Hypothalamus (tissue), 51 donors: ENCODE results near the gene HYAL1.
A peak's percentile ranks its signal among the peaks of the same experiment; 100 is the strongest.
"Not testable (repeated sequence)": the region's sequence is repeated elsewhere in the genome, so short reads cannot be mapped to it uniquely, and the experiment has no call there.

Source experiments
- DNase-seq, 51 donors: peaks; one replicate each; lab custom pipeline; 2025; lab: John Stamatoyannopoulos, UW

The HYAL1 gene

DNA sequence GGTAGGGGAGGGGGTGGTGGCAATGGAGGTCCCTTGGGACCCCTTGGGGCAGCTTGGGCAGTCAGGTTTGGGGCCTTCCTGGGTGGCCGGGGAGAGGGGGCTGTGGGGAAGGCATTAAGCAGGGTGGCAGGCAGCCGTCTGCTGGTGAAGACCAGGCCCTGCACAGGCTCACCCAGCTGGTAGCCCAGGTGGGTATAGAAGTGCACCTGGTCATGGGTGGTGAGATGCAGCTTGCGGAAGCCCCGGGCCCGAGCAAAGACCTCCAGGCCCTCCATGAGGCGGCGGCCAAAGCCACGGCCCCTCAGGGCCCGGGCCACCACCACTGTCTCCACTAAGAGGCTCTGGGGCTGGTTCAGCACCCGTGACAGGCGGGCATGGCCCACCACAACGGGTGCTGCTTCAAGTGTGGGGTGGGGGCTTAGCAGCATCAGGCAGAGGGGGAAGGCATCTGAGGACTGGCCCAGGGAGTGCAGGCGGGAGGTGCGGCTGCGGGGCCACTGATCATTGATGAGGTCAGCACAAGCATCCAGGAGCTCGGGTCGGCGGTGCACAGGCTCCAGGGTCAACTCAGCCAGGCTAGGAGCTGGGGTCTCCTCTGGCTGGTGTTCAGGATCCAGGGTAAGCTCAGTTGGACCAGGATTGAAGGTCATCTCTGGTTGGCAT is 6.5 kb downstream of the HYAL1 start:
- no peak for DNase-seq

DNA sequence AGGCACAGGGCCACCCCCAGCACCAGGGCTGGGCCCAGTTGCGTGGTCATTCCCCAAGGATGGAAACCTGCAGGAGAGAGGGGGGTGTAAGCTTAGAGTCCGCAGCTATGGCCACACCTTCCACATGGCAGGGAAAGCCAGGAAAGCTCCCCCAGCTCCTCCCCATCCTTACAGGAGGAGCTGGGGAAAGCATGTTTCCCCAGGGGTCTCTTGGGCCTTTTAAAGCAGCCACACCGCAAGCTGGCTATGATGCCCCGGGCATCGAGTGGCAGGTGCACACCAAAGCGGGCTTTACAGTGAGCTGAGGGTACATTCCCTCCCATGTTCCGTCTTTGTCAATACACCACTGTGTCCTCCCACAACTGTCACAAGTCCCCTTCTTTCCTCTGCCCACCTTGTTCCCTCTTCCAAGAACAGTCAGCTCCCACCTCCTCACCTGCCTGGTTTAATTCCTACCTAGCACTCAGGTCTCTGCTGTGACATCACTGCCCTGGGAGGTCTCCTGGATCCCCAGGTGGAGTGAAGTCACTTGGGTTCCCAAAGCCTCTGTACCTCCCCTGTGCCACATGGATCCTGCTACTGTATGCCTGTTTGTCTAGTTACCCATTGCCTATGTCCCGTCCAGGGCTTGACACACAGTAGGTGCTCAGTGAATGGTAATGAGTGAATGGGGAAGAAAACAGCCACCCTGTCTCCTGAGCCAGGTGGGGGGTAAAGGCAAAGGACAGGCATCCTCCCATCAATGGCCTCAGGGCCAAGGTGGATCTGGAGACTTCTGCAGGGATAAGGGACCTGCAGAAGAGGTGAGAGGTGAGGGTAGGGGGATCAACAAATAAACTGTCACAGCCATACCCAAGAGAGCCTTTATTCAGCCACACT is 7.6 kb downstream of the HYAL1 start:
- no peak for DNase-seq

DNA sequence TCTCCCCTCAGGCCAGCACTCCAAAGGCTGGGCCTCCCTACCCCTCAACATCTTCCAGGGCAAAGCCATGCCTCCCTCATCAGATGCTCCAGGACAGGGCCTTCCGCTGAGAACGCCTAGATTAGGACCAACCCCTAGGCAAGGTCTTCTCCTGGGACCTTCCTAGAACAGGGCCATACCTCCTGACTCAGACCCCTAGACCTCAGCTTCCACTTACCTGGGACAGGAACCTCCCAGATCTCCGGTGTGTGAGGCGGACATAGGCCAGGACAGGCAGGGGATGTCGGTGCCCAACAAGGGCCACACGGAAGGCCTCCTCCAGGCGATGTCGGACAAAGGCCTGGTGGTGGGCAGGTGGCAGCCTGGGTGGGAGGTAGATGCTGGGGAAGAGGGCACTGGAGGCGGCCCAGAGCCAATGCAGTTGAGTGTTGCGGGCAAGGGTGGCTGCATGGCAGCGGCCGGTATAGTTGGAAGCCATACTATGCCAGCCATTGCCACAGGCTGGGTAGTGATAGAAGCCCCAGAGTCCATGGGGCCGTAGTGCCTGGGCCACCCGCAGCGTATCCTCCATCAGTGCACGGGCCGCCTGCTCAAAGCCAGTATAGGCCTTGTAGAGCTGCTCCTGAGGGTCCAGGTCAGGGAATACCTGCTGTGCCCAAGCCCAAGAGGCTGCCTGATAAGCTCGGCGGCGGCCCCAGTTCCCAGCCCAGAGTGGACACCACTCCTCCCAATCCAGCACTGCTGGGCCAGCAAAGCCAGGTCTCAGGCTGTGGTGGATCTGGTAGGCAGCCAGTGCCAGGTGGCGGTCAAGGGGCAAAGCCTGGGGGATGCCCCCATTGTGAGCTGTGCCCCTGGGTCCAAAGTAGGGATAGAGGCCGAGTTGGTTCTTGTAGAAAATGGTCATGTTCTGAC is 8.6 kb downstream of the HYAL1 start:
- no peak for DNase-seq

- DNase-seq: no peak
These were observed 9.3 kb downstream of the HYAL1 start for GRCh38 chr3:50294089-50294488.

GRCh38 chr3:50293079-50293801 is 10.1 kb downstream of the HYAL1 start:
- DNase-seq: no peak

DNA sequence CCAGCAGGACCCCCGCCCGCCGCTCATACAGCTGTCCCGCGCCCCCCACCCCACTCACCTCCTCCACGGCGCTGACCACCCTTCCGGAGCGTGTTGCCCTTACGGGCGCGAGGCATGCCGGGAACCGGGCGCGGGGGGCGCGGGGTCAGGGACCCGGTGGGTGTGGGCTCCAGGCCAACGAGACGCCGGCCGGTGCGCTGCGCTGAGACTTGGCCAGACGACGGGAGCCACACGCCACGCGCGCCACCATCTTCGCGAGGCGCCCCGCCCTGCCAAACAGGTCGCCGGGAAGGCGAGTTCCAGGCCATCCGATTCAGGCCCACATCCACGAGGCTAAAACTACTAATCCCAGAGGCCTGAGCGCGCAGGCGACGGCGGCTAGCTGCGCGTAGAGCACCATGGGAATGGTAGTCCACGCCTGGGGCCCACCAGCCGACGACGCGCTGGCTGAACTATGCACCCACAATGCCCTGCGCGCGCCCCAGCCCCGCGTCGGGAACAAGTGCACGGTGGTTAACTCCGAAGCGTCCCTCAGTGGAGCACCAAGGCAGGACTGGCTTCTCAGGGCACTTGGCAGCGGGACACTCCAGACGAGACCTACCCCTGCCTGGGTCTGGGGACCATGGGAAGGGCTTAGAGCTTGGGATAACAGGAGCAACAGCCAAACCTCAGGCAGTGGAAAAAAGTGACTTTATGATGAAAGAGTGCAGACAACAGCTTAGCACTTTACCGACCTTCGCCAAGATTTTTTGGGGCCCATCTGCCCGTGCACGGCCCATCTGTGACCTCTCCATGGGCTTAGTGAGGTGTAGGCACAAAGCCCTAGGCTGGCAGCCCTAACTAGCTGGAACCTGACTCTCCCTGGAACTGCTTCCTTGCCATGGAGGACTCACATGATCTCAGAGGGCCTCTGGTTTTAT is 11.0 kb downstream of the HYAL1 start, which contains the start of gene IFRD2:
TSS of gene IFRD2 (minus strand) at position 271 of the 920 bp plus-strand sequence. CDS start at position 116, 155 bp downstream.
- peak; percentile 51 to 99 (median 97) for DNase-seq

DNA sequence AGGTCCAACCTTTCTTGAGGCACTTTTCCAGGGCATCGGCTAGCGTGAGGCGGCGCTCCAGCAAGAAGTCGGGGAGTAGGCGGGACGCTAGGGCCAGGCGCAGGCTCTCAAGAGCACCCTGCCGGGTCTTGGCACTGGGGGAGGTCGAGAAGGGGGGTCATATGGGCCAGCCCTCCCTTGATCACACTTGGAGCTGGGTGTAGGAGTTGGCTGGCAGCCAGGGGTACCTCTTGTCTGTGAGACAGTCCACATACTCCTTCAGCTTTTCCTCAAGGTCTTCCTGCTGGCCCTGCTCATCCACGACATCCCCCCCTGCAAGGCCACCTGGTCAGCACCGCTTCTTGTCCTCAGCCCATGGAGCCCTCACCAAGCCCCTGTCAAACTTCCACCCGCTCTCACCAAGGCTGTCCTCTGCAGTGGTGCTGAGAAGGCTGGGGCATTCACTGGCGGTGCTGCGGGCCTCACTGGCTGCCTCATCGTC is 13.2 kb downstream of the HYAL1 start:
- no peak for DNase-seq

DNA sequence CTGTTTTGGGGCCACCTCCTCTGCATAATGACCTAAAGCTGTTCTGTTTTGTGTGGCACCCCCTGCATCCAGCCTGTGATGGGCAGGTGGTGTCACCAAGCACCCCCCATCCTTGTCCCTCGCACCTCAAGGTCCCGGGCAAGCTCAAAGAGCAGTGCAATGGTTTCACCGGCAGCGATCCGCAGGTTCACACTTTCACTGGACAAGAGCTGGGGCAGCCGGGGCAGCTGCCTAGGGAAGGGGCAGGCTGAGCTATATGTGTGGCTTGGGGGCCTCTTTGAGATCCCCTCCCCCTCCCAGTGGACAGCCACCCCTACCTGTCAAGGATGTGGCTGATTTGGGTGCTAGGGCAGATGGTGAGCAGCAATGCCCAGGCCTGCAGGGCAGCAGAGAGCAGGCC is 14.2 kb downstream of the HYAL1 start:
- no peak for DNase-seq

GRCh38 chr3:50288387-50289007 is 14.9 kb downstream of the HYAL1 start:
- no peak for DNase-seq

DNA sequence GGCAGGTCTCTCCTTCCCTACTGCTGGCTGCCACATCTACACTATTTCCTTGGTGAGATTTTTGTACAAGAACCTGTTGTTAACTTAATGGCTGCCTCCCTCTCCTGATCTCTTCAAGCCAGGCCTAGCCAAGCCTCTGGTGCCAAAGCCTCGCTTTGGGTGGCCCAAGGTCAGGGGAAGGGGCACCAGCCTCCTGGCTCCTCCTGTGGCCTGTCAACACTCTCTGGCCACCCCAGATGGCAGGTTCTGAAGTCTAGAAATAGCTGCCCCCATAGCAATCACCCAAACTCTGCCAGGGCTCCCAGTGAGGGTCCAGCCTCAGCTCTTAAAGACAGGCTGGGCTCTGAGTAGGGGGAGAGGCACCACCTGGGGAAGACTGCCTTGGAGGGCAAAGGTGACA is 16.1 kb downstream of the HYAL1 start:
- DNase-seq: no peak

- DNase-seq: no peak
These were observed 16.8 kb downstream of the HYAL1 start for GRCh38 chr3:50286322-50287227.

GRCh38 chr3:50284121-50284520 is 19.3 kb downstream of the HYAL1 start:
- not testable (repeated sequence) for DNase-seq

GRCh38 chr3:50279255-50280016 is 23.9 kb downstream of the HYAL1 start:
- DNase-seq: no peak

- DNase-seq: peak in 15 of 51 donors; percentile 18 to 65 (median 48)
These were observed 24.5 kb downstream of the HYAL1 start, which contains the start of gene LSMEM2 for GRCh38 chr3:50278880-50279224. TSS of gene LSMEM2 (plus strand) at chr3:50279087. CDS start at chr3:50279114, 27 bp downstream.

GRCh38 chr3:50278123-50278879 is 25.1 kb downstream of the HYAL1 start:
- peak in 13 of 51 donors; percentile 26 to 65 (median 52) for DNase-seq

GRCh38 chr3:50276762-50277101 is 26.6 kb downstream of the HYAL1 start:
- no peak for DNase-seq
